Astrocyte (in vitro differentiated cells and primary cell): Measurements from ENCODE around the gene MUSK. TPM values are rescaled to one million over a fixed set of nuclear protein-coding genes. Genes with fewer than 3 reads are reported as not detected.

ENCODE experiments used
- DNase-seq: peaks from one replicate; pipeline ENCODE4 v3.0.0-alpha.2; 2010; ENCODE audit warnings: low read depth
- FAIRE-seq: peaks from 2 replicates; lab custom pipeline; 2011; peaks lifted over from hg19 to GRCh38; lab: Jason Lieb, UNC
- H2AFZ ChIP-seq: 2 replicates; pipeline ENCODE4 v1.6.0; 2012; ENCODE audit warnings: low read depth, low read length, inconsistent platforms
- H3K27ac ChIP-seq: 2 replicates; pipeline ENCODE4 v1.5.1; 2011; ENCODE audit warnings: low read depth, low read length, inconsistent platforms
- H3K27me3 ChIP-seq: 2 replicates; pipeline ENCODE4 v1.6.0; 2011; ENCODE audit warnings: low read length, inconsistent platforms; ENCODE audit not compliant: insufficient read depth
- H3K36me3 ChIP-seq: 2 replicates; pipeline ENCODE4 v1.5.1; 2011; ENCODE audit warnings: low read length, inconsistent platforms; ENCODE audit not compliant: insufficient read depth
- H3K4me1 ChIP-seq: 2 replicates; pipeline ENCODE4 v1.5.1; 2011; ENCODE audit warnings: low read length, inconsistent platforms; ENCODE audit not compliant: insufficient read depth
- H3K4me2 ChIP-seq: 2 replicates; pipeline ENCODE4 v1.6.0; 2012; ENCODE audit warnings: low read length, inconsistent platforms
- H3K4me3 ChIP-seq: 2 replicates; pipeline ENCODE4 v1.5.1; 2011; ENCODE audit warnings: low read depth, mild to moderate bottlenecking, low read length, inconsistent platforms; ENCODE audit not compliant: insufficient read depth
- H3K79me2 ChIP-seq: 2 replicates; pipeline ENCODE4 v1.6.0; 2012; ENCODE audit warnings: mild to moderate bottlenecking, low read length, inconsistent platforms; ENCODE audit not compliant: insufficient read depth
- H3K9ac ChIP-seq: 2 replicates; pipeline ENCODE4 v1.6.0; 2012; ENCODE audit warnings: mild to moderate bottlenecking, low read length, inconsistent platforms
- H3K9me3 ChIP-seq: 2 replicates; pipeline ENCODE4 v1.5.1; 2012; ENCODE audit warnings: low read depth, mild to moderate bottlenecking, low read length, inconsistent platforms; ENCODE audit not compliant: insufficient read depth
- H4K20me1 ChIP-seq: 2 replicates; pipeline ENCODE4 v1.6.0; 2012; ENCODE audit warnings: low read length, inconsistent platforms; ENCODE audit not compliant: insufficient read depth
- H3K27ac Mint-ChIP-seq: one replicate; pipeline ENCODE4 v1.8.0; 2021; ENCODE audit warnings: mild to moderate bottlenecking, mixed read lengths; ENCODE audit not compliant: unreplicated experiment
- H3K27me3 Mint-ChIP-seq: one replicate; pipeline ENCODE4 v1.8.0; 2021; ENCODE audit warnings: low read depth, mixed read lengths; ENCODE audit not compliant: unreplicated experiment
- H3K36me3 Mint-ChIP-seq: one replicate; pipeline ENCODE4 v1.8.0; 2021; ENCODE audit warnings: low read depth, mixed read lengths; ENCODE audit not compliant: unreplicated experiment
- H3K4me1 Mint-ChIP-seq: one replicate; pipeline ENCODE4 v1.8.0; 2021; ENCODE audit warnings: low read depth, mixed read lengths; ENCODE audit not compliant: unreplicated experiment
- H3K4me3 Mint-ChIP-seq: one replicate; pipeline ENCODE4 v1.8.0; 2021; ENCODE audit warnings: mild to moderate bottlenecking, moderate library complexity, mixed read lengths; ENCODE audit not compliant: unreplicated experiment
- H3K9me3 Mint-ChIP-seq: one replicate; pipeline ENCODE4 v1.8.0; 2021; ENCODE audit warnings: mild to moderate bottlenecking, mixed read lengths; ENCODE audit not compliant: unreplicated experiment
- EZH2 ChIP-seq: IDR thresholded peaks from 2 replicates; pipeline ENCODE4 v1.6.1; 2012; ENCODE audit warnings: mild to moderate bottlenecking, low read length, inconsistent platforms; ENCODE audit not compliant: insufficient read depth
- total RNA-seq: library from RNA; stranded (reverse); gene quantifications from 2 replicates; pipeline ENCODE4 v1.2.1, GENCODE V29; 2021
- TF ChIP-seq, protein P1 (sequence below): IDR thresholded peaks from 2 replicates; pipeline ENCODE4 v1.5.1; 2011; ENCODE audit warnings: low read depth, mild to moderate bottlenecking, inconsistent platforms, low read length, moderate library complexity; ENCODE audit not compliant: insufficient read depth

The MUSK gene
- total RNA-seq, 1 donor from 2014 or later, result not detected

DNA sequence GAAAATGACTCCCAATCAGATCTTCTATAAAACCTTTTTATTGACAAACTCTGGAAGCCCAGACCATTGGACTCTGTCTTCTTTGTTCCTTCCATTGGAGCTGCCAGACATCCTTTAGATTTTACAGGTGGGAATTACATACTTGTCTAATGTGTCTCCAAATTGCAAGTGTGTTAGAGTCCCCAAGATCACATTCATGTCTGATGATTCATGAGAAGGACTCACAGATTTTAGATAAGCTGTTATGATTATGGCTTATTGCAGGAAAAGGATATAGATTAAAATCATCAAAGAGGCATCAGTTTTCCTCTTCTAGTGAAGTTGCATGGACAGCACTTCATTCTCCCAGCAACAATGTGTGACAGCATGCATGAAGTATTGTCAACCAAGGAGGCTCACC lies 70.4 kb downstream of the MUSK start:
- H3K27ac Mint-ChIP-seq, result no peak overlapping the region
- peaks cover 2% of the 10 kb centered on the region for H3K9me3 Mint-ChIP-seq
- no peak overlapping the region for H3K4me3 Mint-ChIP-seq
- no peaks in the 10 kb centered on the region for H3K9me3 ChIP-seq
- DNase-seq (peak; percentile 39), FAIRE-seq (peak; percentile 49)
- no peaks in the 10 kb centered on the region for H3K27me3 ChIP-seq
- H4K20me1 ChIP-seq, result no peaks in the 10 kb centered on the region
- H3K36me3 Mint-ChIP-seq, result no peaks in the 10 kb centered on the region
- no peak overlapping the region for H3K4me2 ChIP-seq
- H3K36me3 ChIP-seq, result no peaks in the 10 kb centered on the region
- peaks cover 21% of the 10 kb centered on the region for H3K4me1 ChIP-seq
- H3K27ac ChIP-seq, result no peak overlapping the region
- no peaks in the 10 kb centered on the region for H3K79me2 ChIP-seq
- H3K4me3 ChIP-seq, result no peak overlapping the region
- TF ChIP-seq, protein P1, sequence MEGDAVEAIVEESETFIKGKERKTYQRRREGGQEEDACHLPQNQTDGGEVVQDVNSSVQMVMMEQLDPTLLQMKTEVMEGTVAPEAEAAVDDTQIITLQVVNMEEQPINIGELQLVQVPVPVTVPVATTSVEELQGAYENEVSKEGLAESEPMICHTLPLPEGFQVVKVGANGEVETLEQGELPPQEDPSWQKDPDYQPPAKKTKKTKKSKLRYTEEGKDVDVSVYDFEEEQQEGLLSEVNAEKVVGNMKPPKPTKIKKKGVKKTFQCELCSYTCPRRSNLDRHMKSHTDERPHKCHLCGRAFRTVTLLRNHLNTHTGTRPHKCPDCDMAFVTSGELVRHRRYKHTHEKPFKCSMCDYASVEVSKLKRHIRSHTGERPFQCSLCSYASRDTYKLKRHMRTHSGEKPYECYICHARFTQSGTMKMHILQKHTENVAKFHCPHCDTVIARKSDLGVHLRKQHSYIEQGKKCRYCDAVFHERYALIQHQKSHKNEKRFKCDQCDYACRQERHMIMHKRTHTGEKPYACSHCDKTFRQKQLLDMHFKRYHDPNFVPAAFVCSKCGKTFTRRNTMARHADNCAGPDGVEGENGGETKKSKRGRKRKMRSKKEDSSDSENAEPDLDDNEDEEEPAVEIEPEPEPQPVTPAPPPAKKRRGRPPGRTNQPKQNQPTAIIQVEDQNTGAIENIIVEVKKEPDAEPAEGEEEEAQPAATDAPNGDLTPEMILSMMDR, result no peak
- no peak for TF ChIP-seq EZH2
- no peak overlapping the region for H2AFZ ChIP-seq
- H3K9ac ChIP-seq, result no peak overlapping the region
- no peaks in the 10 kb centered on the region for H3K27me3 Mint-ChIP-seq
- H3K4me1 Mint-ChIP-seq, result peaks cover 8% of the 10 kb centered on the region

DNA sequence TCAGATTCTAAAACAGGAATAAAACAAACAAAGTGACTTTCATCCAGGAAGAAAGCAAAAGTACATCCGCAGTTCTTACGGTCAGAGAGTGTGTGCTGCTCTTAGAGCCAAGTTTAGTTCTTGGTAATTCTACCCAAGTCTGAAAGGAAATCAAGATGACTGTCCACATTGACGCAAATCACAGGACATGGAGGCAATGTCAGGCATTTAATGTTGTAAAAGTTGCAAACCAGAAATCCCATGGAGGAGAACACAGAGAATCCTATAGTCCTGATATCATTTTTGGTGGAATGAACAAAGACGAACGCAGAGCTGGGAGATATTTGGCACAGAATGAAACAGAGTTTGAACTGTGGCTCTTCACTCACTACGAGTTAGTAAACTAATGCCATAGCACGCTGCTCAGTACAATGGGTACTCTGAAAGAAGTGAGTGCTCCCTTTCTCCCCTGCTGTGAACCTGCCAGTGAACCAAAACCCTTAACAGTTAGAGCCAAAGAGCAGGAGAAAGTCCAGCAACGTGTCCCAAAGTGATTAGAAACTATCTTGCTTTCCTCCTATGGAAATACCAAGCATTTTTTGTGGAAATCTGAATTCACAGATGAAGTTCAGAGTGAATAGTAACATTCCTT lies 74.3 kb downstream of the MUSK start:
- FAIRE-seq (peak; percentile 78), DNase-seq (peak; percentile 92)
- H3K36me3 Mint-ChIP-seq, result no peaks in the 10 kb centered on the region
- H3K27me3 Mint-ChIP-seq, result no peaks in the 10 kb centered on the region
- Histone ChIP-seq H3K4me1 (peaks cover 44% of the 10 kb centered on the region), H3K4me2 (peak overlapping the region; percentile 77), H3K9me3 (no peaks in the 10 kb centered on the region), H3K36me3 (no peaks in the 10 kb centered on the region), H4K20me1 (no peaks in the 10 kb centered on the region), H2AFZ (peak overlapping the region; percentile 72), H3K27ac (peak overlapping the region; percentile 80), H3K4me3 (peak overlapping the region; percentile 20), H3K79me2 (no peaks in the 10 kb centered on the region), H3K27me3 (no peaks in the 10 kb centered on the region), H3K9ac (peak overlapping the region; percentile 72)
- peak overlapping the region; percentile 81 for H3K27ac Mint-ChIP-seq
- peaks cover 3% of the 10 kb centered on the region for H3K9me3 Mint-ChIP-seq
- peak overlapping the region; percentile 6 for H3K4me3 Mint-ChIP-seq
- H3K4me1 Mint-ChIP-seq, result peaks cover 23% of the 10 kb centered on the region
- TF ChIP-seq EZH2, result no peak
- TF ChIP-seq, protein P1, result no peak

DNA sequence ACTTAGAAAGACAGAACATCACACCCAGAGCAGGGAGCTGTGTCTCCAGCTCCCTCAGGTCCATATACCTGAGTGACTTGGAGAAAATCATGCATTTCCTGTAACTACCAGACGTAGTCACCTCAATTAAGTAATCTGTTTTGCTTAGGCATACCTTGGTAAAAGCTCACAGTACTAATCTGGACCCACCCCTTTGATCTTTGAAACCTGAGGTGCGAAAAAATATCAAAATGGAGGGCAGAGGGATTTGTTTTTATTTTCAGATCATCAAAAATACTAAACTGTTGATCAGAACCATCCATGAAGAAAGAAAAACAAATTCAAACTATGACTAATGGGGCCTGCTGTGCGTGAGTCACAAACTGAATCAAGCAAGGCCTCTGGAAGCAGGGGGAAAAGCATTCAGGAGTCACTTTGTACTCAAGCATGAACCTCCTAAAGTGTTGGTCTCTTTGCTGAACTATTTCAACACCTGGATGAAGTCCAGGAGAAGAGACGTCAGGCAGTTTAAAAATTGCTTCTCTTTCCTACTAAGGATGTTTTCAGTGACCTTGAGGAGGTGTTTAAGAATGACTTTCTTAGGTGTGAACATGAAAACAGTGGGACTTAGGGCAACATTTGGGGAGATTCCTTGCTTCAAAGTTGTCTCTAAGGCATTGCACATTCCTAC lies 76.3 kb downstream of the MUSK start:
- H3K27me3 Mint-ChIP-seq, result peaks cover 2% of the 10 kb centered on the region
- H3K4me1 Mint-ChIP-seq, result peaks cover 23% of the 10 kb centered on the region
- H3K9me3 Mint-ChIP-seq, result peaks cover 3% of the 10 kb centered on the region
- Histone ChIP-seq H3K27me3 (no peaks in the 10 kb centered on the region), H3K9ac (peak overlapping the region; percentile 19), H2AFZ (no peak overlapping the region), H3K4me2 (peak overlapping the region; percentile 54), H3K4me1 (peaks cover 37% of the 10 kb centered on the region), H3K79me2 (no peaks in the 10 kb centered on the region), H3K27ac (peak overlapping the region; percentile 80), H3K36me3 (no peaks in the 10 kb centered on the region), H3K4me3 (no peak overlapping the region), H3K9me3 (no peaks in the 10 kb centered on the region), H4K20me1 (no peaks in the 10 kb centered on the region)
- H3K27ac Mint-ChIP-seq, result peak overlapping the region; percentile 42
- H3K4me3 Mint-ChIP-seq, result no peak overlapping the region
- peak; percentile 98 for DNase-seq
- peak; percentile 97 for FAIRE-seq
- TF ChIP-seq, protein P1, result no peak
- no peak for TF ChIP-seq EZH2
- H3K36me3 Mint-ChIP-seq, result no peaks in the 10 kb centered on the region
